Stimulated activated naive CD8-positive, alpha-beta T cell treated with anti-CD3 and anti-CD28 coated beads, Interleukin-15, Interleukin-2, amounts not matched to agents 100 ng/mL and 50 ng/mL, for 24 hours (primary cell): ENCODE results near the gene RNU5D-1.
A peak's percentile ranks its signal among the peaks of the same experiment; 100 is the strongest.
"Not testable (repeated sequence)": the region's sequence is repeated elsewhere in the genome, so short reads cannot be mapped to it uniquely, and the experiment has no call there.

Experiments
- H3K27ac Mint-ChIP-seq: one replicate; pipeline ENCODE4 v1.8.0; 2021; ENCODE audit warnings: mild to moderate bottlenecking, mixed read lengths
- H3K27me3 Mint-ChIP-seq: one replicate; pipeline ENCODE4 v1.8.0; 2021; ENCODE audit warnings: mixed read lengths
- H3K36me3 Mint-ChIP-seq: one replicate; pipeline ENCODE4 v1.8.0; 2021; ENCODE audit warnings: low read depth, mixed read lengths
- H3K4me1 Mint-ChIP-seq: one replicate; pipeline ENCODE4 v1.8.0; 2021; ENCODE audit warnings: low read depth, mixed read lengths
- H3K4me3 Mint-ChIP-seq: one replicate; pipeline ENCODE4 v1.8.0; 2021; ENCODE audit warnings: mild to moderate bottlenecking, mixed read lengths
- H3K9me3 Mint-ChIP-seq: one replicate; pipeline ENCODE4 v1.8.0; 2021; ENCODE audit warnings: mixed read lengths

The RNU5D-1 gene

DNA sequence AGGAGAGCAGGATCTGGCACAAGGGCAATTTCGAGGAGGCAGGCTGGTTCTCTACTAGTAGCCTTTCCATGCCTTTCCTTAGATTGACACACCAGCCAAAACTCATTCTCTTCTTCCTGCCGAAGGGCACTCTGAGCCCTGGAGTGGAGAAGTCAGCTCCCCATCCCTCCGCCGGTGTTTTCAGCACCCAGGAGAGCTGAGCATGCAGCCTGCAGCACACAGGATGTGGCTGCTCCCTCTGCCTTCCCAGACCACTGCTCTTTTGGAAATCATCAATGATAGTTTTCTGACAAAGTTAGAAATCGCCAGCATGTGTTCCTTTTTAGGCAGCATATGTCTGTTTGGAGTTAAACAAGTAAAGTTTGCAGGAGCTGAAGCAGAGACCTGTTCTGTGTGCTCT is 11.7 kb downstream of the RNU5D-1 start:
- no peak overlapping the region for H3K27ac Mint-ChIP-seq
- no peak overlapping the region for H3K4me3 Mint-ChIP-seq
- peaks cover 83% of the 10 kb centered on the region for H3K4me1 Mint-ChIP-seq
- no peaks in the 10 kb centered on the region for H3K27me3 Mint-ChIP-seq
- no peaks in the 10 kb centered on the region for H3K36me3 Mint-ChIP-seq
- H3K9me3 Mint-ChIP-seq = no peaks in the 10 kb centered on the region

DNA sequence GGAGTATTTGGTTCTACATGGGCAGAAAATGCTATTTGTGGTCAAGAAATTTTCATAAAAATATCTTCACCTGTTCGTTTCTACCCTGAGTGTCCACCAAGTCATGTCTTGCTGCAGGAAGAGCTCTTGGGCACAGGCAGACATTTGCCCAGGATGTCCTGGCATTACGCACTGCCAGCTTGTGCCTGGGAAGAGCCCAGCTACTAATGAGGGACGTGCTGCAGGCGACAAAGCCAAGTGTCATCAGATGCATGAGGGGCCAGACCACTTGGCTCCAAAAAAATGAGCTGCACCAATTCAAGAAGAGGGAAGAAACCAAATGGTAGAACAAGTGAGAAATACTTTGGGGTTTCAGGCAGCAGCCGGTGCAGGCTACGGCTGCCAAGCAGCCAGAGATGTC is 12.9 kb downstream of the RNU5D-1 start:
- H3K36me3 Mint-ChIP-seq = no peaks in the 10 kb centered on the region
- peaks cover 79% of the 10 kb centered on the region for H3K4me1 Mint-ChIP-seq
- no peak overlapping the region for H3K4me3 Mint-ChIP-seq

DNA sequence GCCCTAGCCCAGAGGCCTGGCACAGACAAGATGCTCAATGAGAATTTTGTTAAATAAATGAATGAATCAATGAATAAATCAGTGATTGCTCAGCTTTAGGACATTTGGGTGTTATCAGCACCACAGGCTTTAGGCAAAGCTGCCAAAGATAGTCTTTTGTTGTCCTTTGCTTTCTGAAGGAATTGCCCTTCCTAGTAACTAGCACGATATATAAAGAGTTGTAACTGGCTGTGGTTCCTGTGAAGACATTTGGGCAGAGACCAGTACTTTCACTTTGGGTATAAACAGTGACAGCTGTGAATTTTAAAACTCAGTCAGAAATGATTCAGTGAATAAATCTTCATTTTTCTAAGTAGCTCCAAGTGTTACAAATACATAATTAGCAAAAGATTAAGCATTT is 13.3 kb downstream of the RNU5D-1 start:
- H3K36me3 Mint-ChIP-seq = no peaks in the 10 kb centered on the region
- no peaks in the 10 kb centered on the region for H3K9me3 Mint-ChIP-seq
- no peaks in the 10 kb centered on the region for H3K27me3 Mint-ChIP-seq
- no peak overlapping the region for H3K4me3 Mint-ChIP-seq
- H3K27ac Mint-ChIP-seq = no peak overlapping the region
- H3K4me1 Mint-ChIP-seq = peaks cover 75% of the 10 kb centered on the region

More for the DNA sequence above, 12.9 kb downstream of the RNU5D-1 start:
- no peaks in the 10 kb centered on the region for H3K27me3 Mint-ChIP-seq
- no peaks in the 10 kb centered on the region for H3K9me3 Mint-ChIP-seq
- H3K27ac Mint-ChIP-seq = no peak overlapping the region

DNA sequence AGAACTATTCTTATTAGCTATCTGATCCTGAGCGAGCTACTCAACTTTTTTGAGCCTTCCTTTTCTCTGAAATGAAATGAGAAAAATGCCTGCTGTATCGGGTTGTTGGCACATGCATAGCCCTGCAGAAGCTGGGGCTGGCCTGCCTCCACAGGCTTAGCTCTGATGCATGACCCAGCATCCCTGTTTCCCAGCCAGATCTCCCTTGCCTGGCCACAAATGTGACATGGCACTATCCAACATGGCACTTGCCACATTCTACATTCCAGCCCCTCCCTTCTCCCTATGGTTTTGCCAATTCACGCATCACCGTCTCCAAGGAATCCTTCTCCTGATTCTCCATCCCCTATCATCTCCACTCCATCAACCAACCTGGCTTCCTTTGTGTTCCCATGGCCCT is 13.8 kb downstream of the RNU5D-1 start:
- H3K36me3 Mint-ChIP-seq = no peaks in the 10 kb centered on the region
- H3K27ac Mint-ChIP-seq = no peak overlapping the region
- H3K27me3 Mint-ChIP-seq = no peaks in the 10 kb centered on the region
- H3K9me3 Mint-ChIP-seq = no peaks in the 10 kb centered on the region
- peaks cover 72% of the 10 kb centered on the region for H3K4me1 Mint-ChIP-seq
- H3K4me3 Mint-ChIP-seq = no peak overlapping the region

DNA sequence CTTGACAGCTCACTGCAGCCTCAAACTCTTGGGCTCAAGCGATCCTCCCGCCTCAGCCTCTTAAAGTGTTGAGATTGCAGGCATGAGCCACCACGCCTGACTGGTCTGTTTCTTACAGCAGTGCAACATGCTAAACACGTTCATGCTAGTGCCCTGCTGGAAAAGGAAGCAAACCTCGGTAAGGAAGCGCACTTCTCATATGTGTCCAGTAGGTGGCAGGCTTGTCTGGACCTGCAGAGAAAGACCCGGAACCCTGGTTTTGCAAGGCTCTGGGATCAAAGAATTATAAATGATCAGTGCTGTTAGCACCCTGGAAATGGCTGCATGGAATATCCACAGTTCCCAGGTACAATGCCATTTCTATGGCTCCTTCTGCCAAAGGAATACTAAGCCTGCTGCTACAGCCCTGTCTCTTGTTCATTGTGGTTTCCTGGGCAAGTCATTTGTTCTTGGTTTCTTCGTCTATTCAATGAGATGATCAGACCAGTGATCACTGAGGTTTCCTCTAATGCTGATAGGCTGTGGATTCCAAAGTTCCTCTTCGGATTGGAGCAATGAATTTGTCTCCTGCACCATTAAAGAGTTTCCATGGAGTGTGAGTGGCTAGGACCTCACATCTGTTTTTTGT is 15.9 kb downstream of the RNU5D-1 start:
- H3K27me3 Mint-ChIP-seq = no peaks in the 10 kb centered on the region
- H3K27ac Mint-ChIP-seq = peak overlapping the region; percentile 76
- H3K36me3 Mint-ChIP-seq = no peaks in the 10 kb centered on the region
- H3K9me3 Mint-ChIP-seq = no peaks in the 10 kb centered on the region
- peaks cover 51% of the 10 kb centered on the region for H3K4me1 Mint-ChIP-seq
- peak overlapping the region; percentile 30 for H3K4me3 Mint-ChIP-seq

DNA sequence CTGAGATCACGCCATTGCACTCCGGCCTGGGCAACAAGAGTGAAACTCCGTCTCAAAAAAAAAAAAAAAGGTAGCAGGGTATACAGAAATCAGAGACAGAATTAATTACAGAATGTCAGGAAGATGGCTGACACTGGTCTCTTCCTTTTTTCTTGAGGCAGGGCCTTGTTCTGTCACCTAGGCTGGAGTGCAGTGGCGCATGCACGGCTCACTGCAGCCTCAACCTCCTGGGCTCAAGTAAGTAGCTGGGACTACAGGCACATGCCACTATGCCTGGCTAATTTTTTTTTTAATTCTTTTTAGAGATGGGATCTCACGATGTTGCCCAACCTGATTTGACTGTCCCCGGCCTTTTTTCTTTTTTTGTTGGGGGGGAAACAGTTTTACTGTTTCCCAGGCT is 16.4 kb downstream of the RNU5D-1 start:
- no peaks in the 10 kb centered on the region for H3K27me3 Mint-ChIP-seq
- H3K9me3 Mint-ChIP-seq = no peaks in the 10 kb centered on the region
- H3K36me3 Mint-ChIP-seq = no peaks in the 10 kb centered on the region
- H3K4me3 Mint-ChIP-seq = no peak overlapping the region
- H3K27ac Mint-ChIP-seq = no peak overlapping the region
- peaks cover 48% of the 10 kb centered on the region for H3K4me1 Mint-ChIP-seq

DNA sequence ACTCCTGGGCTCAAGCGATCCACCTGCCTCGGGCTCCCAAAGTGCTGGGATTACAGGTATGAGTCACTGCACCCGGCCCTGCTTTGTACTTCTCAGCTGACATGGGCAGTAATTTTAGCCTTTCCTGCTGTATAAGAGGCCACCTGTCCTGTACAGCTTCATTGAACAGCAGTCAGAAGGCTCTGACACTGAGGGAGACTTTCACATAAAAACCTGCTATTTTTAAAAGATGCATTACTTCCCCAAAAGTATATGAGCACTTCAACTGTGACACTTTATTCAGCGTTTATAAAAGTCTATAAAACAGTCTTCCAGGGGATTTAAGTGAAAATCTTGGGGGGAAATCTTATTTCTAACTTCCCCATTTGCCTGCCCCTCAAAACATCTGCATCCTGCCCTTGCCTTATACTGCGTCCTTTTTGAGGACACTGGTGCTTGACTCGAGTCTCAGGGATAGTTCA is 17.6 kb downstream of the RNU5D-1 start:
- Mint-ChIP-seq H3K36me3 (no peaks in the 10 kb centered on the region), H3K27me3 (no peaks in the 10 kb centered on the region), H3K9me3 (no peaks in the 10 kb centered on the region), H3K4me3 (no peak overlapping the region), H3K27ac (no peak overlapping the region), H3K4me1 (peaks cover 47% of the 10 kb centered on the region)

DNA sequence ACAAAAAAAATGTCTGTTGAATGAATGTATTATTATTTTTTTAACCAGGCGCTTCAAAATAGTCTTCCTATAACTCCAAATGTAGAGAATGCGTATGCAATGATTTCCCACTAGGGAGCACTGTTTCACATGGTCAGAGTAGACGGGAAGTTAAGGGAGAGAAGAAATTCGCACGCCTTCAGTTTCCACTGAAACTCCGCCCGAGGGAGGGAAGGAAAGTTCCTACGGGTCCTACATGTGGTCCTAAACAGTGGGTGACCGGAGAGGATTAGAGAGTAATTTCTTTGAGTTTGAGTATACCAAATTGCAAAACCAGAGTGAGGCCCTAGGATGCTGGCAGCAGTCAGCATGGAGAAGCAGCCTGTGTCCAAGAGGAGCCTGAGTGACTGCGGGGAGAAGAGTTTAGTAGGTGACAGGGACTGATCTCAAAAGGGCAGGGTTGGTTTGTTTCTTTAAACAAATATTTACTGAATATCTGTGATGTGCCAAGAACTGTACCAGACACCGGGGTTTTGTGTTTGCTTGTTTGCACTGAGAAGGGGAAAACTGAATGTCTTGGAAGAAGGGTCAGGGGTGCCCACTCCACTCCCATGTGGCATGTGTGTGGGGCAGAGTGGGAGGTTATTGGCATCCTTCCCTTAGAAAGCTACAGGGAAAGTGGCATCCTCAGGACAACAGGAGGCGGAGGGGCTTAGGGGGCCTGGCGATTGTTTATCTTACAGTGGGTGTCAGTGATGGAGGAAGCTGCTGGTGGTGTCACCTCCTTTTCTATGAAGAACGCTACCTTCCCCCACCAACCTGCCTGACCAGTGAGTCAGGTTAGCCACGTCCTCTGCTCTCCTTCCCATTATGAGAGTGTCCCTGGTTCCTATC is 22.8 kb downstream of the RNU5D-1 start:
- Mint-ChIP-seq H3K27ac (peak overlapping the region; percentile 81), H3K4me1 (peaks cover 18% of the 10 kb centered on the region), H3K27me3 (no peaks in the 10 kb centered on the region)

DNA sequence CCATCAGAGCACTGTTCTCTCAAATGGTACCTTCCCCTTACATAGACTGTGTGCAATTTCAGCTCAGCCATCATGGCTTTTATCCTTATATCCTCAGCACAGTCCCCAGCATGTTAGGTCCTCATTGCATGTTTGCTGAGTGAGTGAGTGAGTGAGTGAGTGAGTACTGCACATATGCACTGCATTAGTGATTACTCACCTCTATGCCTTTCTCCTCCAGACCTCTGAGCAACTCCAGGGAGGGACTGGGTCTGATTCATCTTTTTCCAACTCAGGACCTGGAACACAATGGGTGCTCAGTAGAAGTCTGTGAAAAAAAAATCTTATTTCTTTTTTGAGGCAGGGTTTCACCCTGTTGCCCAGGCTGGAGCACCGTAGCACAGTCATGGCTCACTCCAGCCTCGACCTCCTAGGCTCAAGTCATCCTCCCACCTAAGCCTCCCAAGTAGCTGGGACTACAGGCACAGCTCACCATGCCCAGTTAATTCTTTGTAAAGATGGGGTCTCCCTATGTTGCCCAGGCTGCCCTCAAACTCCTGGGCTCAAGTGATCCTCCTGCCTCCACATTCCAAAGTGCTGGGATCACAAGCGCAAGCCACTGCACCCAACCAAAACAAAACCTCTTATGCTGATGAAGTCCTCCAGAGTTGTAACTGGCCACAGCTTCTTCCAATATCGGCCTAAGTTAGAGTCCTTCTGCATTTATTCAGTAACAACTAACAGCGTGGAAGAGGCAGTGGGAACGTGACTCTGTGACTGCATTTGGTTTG is 23.7 kb downstream of the RNU5D-1 start:
- no peaks in the 10 kb centered on the region for H3K36me3 Mint-ChIP-seq
- H3K4me3 Mint-ChIP-seq = peak overlapping the region; percentile 61
- H3K27ac Mint-ChIP-seq = no peak overlapping the region
- no peaks in the 10 kb centered on the region for H3K9me3 Mint-ChIP-seq
- no peaks in the 10 kb centered on the region for H3K27me3 Mint-ChIP-seq
- H3K4me1 Mint-ChIP-seq = peaks cover 18% of the 10 kb centered on the region

More for the DNA sequence above, 22.8 kb downstream of the RNU5D-1 start:
- H3K4me3 Mint-ChIP-seq = peak overlapping the region; percentile 61
- H3K9me3 Mint-ChIP-seq = no peaks in the 10 kb centered on the region
- no peaks in the 10 kb centered on the region for H3K36me3 Mint-ChIP-seq

DNA sequence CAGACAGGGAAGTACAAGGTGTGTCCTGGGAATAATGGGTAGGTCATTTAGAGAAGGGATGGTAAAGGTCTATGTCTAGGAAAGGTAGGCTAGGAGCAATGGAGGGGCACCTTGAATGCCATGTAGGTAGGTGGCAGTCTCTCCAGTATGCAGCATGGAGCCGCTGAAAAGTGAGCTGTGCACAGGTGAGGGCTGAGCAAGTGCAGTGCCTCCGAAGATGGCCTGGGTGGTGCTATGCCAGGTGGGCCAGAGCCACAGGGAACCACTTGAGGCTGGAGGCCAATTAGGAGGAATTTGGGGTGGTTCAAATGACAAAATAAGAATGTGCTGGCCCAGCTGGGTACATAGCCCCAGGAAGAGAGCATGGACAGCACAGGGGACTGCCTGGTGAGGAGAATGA is 25.0 kb downstream of the RNU5D-1 start:
- no peak overlapping the region for H3K27ac Mint-ChIP-seq
- H3K4me3 Mint-ChIP-seq = no peak overlapping the region
- peaks cover 18% of the 10 kb centered on the region for H3K4me1 Mint-ChIP-seq
- H3K9me3 Mint-ChIP-seq = no peaks in the 10 kb centered on the region
- no peaks in the 10 kb centered on the region for H3K36me3 Mint-ChIP-seq
- no peaks in the 10 kb centered on the region for H3K27me3 Mint-ChIP-seq

DNA sequence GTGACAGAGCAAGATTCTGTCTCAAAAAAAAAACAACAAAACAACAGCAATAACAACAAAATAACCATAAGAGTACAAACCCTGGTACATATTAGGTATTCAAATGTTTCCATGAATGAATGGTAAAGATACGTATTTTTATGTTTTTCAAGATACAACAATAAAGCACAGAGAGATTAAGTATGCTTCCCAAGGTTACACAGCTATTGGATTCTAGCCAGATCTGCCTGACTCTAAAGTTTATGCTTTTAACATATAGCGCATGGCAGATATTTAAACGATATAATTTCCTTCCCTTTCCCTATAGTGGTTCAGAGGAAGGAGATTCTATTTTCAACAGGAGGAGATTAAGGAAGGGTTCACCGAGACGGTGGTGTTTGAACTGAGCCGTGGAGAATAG is 25.5 kb downstream of the RNU5D-1 start:
- Mint-ChIP-seq H3K4me1 (peaks cover 18% of the 10 kb centered on the region), H3K36me3 (no peaks in the 10 kb centered on the region), H3K27ac (no peak overlapping the region), H3K9me3 (no peaks in the 10 kb centered on the region), H3K27me3 (no peaks in the 10 kb centered on the region), H3K4me3 (no peak overlapping the region)

DNA sequence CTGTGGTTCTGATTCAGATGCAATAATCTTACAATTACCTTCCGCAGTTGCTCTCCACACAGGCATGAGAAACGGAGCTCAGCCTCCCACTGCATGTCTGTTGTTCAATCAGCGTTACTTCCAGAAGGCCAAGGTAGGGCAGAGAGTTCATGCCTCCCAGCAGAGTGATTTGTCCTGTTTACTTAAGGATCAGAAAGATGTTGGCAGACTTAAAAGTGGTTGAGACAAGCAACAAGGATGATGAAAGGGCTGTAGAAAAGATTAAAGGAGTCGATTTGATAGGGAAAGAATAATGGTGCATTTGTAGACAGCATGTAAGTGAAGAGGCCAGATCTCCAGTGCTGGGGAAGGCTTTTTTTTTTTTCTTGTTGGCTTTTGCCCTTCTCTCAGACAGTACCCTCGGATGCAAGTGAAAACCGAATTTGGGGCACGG is 29.8 kb downstream of the RNU5D-1 start:
- no peaks in the 10 kb centered on the region for H3K27me3 Mint-ChIP-seq
- no peaks in the 10 kb centered on the region for H3K9me3 Mint-ChIP-seq
- no peak overlapping the region for H3K27ac Mint-ChIP-seq
- peaks cover 23% of the 10 kb centered on the region for H3K4me1 Mint-ChIP-seq
- H3K4me3 Mint-ChIP-seq = no peak overlapping the region
- H3K36me3 Mint-ChIP-seq = no peaks in the 10 kb centered on the region

DNA sequence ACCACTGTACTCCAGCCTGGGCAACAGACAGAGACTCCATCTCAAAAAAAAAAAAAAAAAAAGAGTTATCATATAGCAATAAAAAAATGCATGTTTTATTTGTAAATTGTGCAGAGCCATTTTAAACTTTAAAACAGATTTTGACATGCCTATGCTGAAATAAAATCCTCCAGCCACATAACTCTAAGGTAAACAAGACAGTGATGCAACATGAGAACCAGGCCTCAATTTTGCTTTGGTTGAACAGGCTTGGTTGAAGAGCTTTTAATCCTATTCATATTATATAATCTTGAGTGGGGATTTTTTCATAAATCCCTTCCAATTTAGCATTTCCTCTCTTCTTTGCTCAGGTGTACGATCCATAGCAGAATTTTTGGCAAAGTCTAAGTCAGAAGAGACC is 30.4 kb downstream of the RNU5D-1 start:
- Mint-ChIP-seq H3K27me3 (no peaks in the 10 kb centered on the region), H3K4me1 (peaks cover 27% of the 10 kb centered on the region), H3K27ac (no peak overlapping the region), H3K36me3 (no peaks in the 10 kb centered on the region), H3K9me3 (no peaks in the 10 kb centered on the region), H3K4me3 (no peak overlapping the region)

DNA sequence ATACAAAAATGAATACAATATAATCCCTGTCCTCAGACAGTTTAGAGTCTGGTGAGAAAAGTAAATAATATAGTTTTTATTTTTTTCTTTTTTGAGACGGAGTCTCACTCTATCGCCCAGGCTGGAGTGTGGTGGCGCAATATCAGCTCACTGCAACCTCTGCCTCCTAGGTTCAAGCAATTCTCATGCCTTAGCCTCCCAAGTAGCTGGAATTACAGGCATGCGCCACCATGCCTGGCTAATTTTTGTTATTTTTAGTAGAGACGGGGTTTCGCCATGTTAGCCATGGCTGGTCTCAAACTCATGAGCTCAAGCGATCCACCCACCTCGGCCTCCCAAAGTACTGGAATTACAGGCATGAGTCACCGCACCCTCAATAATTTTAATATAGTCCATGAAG is 31.6 kb downstream of the RNU5D-1 start:
- not testable (repeated sequence) for H3K27me3 Mint-ChIP-seq, H3K4me3 Mint-ChIP-seq, H3K27ac Mint-ChIP-seq, H3K9me3 Mint-ChIP-seq, H3K36me3 Mint-ChIP-seq
- peaks cover 32% of the 10 kb centered on the region for H3K4me1 Mint-ChIP-seq

DNA sequence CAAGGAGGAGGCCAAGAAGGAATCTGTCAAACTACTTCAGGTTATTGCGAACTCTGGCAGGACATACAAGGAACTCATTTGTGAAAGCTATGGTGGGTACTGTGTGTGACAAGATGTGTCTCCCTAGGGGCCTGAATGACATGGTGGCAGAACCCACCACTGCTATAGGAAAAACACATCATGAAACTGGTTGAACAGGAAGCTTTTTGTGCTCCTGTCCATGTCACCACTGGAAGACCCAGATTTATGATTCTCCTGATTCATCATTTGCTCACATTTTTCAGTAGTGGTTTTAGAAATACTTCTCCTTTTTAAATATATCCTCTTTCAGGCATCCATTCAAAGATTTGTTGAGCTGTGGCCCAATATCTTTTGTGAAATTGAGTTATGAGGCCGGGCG is 32.8 kb downstream of the RNU5D-1 start:
- no peak overlapping the region for H3K4me3 Mint-ChIP-seq
- H3K27me3 Mint-ChIP-seq = no peaks in the 10 kb centered on the region
- H3K9me3 Mint-ChIP-seq = no peaks in the 10 kb centered on the region
- H3K27ac Mint-ChIP-seq = peak overlapping the region; percentile 49
- no peaks in the 10 kb centered on the region for H3K36me3 Mint-ChIP-seq
- H3K4me1 Mint-ChIP-seq = peaks cover 43% of the 10 kb centered on the region
